GM18909 (cell line): ENCODE results near the gene ANAPC16.
"Not testable (repeated sequence)": the region's sequence is repeated elsewhere in the genome, so short reads cannot be mapped to it uniquely, and the experiment has no call there.

Source experiments
- ATAC-seq: cut with Tn5 transposase; IDR thresholded peaks from one replicate; pipeline ENCODE4 v1.9.1; 2021; ENCODE audit warnings: mild to moderate bottlenecking; ENCODE audit not compliant: unreplicated experiment, poor library complexity

The ANAPC16 gene

DNA sequence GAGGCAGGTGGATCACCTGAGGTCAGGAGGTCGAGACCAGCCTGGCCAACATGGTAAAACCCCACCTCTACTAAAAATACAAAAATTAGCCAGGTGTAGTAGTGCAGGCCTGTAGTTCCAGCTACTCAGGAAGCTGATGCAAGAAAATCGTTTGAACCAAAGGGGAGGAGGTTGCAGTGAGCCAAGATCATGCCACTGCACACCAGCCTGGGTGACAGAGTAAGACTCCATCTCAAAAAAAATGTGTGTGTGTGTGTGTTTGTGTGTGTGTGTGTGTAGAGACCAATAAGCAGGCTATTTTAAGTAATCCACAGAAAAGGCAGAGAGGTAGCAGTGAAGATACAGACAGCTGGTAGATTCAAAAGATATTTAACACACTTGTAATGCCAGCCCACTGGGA lies 7.3 kb upstream of the ANAPC16 start:
- not testable (repeated sequence) for ATAC-seq

- ATAC-seq: not testable (repeated sequence)
Observed at GRCh38 chr10:72211381-72211780, 4.4 kb upstream of the ANAPC16 start.

DNA sequence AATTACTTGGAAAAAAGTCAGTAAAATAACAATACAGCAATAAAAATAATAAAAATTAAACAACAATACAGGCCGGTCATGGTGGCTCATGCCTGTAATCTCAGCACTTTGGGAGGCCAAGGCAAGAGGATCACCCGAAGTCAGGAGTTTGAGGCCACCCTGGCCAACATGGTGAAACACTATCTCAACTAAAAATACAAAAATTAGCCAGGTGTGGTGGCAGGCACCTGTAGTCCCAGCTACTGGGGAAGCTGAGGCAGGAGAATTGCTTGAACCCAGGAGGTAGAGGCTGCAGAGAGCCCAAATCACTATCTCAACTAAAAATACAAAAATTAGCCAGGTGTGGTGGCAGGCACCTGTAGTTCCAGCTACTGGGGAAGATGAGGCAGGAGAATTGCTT lies 4.0 kb upstream of the ANAPC16 start:
- ATAC-seq: not testable (repeated sequence)

- no peak for ATAC-seq
Observed at GRCh38 chr10:72218325-72218724, 2.5 kb downstream of the ANAPC16 start.

GRCh38 chr10:72218726-72219125 lies 2.9 kb downstream of the ANAPC16 start:
- ATAC-seq: no peak

GRCh38 chr10:72219235-72219814 lies 3.5 kb downstream of the ANAPC16 start:
- no peak for ATAC-seq

DNA sequence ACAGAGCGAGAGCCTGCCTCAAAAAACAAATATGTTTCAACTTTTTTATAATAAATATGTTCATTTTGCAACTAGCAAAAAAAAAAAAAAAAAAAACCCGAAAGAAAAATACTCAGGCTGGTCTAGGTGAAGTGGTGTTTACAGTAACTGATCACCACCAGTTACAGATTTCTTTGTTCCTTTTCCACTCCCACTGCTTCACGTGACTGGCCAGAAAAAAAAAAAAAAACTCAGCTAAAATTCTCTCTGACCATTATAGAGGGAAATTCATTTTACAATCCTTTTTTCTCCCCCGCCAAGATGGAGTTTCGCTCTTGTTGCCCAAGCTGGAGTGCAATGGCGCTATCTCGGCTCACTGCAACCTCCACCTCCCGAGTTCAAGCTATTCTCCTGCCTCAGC lies 4.8 kb downstream of the ANAPC16 start:
- ATAC-seq: no peak

- ATAC-seq: no peak
Observed at GRCh38 chr10:72221278-72221677, 5.5 kb downstream of the ANAPC16 start.

DNA sequence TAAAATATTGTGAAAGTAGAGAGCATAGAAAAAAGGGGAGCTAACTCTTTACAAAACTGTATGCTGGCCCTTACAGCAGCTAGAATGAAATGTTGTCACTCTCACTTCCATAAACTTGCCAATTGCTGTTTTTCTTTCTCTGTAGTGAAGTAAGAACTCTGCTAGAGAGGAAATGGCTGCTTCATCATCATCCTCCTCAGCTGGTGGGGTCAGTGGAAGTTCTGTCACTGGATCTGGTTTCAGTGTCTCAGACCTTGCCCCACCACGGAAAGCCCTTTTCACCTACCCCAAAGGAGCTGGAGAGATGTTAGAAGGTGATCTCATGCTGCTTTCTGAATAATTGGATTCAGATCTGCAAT lies 7.9 kb downstream of the ANAPC16 start:
- no peak for ATAC-seq

DNA sequence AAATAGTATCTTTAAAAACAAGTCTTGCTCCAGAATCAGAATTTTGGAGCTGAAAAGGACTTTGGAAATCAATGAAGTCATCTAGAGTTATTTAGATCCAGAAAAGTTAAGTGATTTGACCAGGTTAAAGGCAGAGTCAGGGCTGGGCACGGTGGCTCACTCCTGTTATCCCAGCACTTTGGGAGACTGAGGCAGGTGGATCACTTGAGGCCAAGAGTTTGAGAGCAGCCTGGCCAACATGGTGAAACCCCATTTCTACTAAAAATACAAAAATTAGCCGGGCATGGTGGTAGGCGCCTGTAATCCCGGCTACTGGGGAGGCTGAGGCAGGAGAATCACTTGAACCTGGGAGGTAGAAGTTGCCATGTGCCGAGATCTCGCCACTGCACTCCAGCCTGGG lies 8.4 kb downstream of the ANAPC16 start:
- ATAC-seq: not testable (repeated sequence)

- no peak for ATAC-seq
Observed at GRCh38 chr10:72226418-72227027, 10.7 kb downstream of the ANAPC16 start.

DNA sequence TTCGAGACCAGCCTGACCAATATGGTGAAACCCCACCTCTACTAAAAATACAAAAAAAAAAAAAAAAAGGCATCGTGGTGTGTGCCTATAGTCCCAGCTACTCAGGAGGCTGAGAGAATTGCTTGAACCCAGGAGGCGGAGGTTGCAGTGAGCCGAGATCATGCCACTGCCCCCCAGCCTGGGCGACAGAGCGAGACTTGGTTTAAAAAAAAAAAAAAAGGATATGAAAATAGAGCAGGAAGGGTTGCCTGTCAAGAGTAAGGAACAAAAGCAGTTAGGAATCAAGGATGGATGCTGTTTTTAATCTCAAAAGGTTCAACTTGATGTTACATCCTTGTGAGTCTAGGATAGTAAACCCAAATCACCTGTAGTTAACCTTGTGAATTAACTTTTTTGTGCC lies 12.0 kb downstream of the ANAPC16 start:
- no peak for ATAC-seq

DNA sequence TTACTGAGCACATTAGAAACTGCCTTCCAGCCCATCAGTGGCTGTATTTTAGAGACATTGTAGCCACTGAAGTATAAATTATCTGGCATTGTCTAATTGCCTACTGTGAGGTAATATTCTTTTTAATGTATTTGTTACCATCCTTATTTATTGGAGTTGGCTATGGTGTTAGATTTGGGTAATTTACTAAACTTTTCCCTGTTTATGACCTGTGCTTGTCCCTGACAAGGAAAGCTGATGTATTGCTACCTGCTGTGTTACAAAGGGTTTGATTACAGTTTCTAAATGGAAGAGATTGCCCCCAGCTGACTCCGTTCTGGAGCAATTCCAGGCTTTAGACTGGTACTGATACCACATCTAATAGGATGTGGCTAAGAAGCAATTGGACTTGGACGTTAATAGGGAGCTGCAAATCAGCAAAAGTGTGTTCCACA lies 12.5 kb downstream of the ANAPC16 start:
- no peak for ATAC-seq

GRCh38 chr10:72229261-72230251 lies 13.7 kb downstream of the ANAPC16 start:
- ATAC-seq: no peak

- ATAC-seq: no peak
Observed at GRCh38 chr10:72233621-72234020, 17.8 kb downstream of the ANAPC16 start.

GRCh38 chr10:72234560-72235095 lies 18.8 kb downstream of the ANAPC16 start:
- ATAC-seq: no peak

DNA sequence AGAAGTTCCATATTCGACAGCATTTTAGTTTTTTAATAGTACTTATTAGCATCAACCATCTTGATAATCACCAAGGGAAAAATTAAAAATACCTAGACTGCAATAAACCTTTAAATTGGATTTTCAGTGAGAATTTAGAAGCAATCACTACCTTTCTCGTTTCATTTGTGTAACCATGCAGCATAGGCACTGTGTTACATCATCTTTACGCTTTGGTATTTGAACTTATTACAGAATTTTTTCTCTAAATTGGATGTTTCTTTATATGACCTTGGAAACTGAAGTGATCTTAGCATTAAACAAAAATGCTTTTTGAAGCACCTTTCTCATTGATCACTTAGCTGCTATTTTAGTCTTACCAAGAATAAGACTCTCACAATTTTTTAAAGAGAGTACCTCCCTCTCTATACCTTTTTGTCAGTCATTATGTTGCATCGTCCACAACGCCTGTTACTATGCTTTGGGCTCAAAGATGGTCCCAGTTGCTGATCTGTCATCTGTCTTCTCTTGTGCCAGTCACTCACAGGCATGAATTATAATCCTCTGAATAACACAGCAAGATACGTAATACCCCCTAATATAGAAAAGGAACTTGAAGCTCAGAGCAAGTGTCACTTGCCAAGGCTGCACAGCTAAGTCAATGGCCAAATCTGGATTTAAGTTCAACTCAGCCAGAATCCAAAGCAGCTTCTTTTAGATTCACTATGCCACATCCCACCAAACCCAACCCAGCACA lies 19.9 kb downstream of the ANAPC16 start:
- no peak for ATAC-seq

- no peak for ATAC-seq
Observed at GRCh38 chr10:72238392-72239175, 22.8 kb downstream of the ANAPC16 start.

DNA sequence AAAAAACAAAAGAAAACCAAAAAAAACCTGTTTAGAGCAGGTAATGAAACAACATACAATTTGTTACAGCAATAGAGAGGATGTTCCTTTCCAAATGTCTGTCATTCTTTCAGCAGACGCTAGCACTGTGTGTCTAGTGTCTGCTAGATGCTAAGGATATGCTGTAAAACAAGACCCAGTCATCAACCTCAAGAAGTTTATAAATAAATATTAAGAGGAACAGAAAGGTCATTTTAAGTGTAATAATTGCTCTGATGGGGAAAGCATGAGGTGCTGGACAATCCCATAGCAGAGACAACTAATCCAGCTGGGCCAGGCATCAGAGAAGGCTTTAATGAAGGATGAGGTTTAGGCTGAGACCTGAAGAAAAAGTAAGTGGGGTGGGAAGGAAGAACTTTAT lies 23.6 kb downstream of the ANAPC16 start:
- ATAC-seq: no peak

- ATAC-seq: no peak
Observed at GRCh38 chr10:72240371-72240770, 24.6 kb downstream of the ANAPC16 start.
